Measurements from ENCODE around the gene MAML3.
A peak's percentile ranks its signal among the peaks of the same experiment; 100 is the strongest.

The MAML3 gene

GRCh38 chr4:139782926-139783522 is 371.0 kb downstream of the MAML3 start:
- DNase-seq (ENCODE audit: low read depth): no peak

- DNase-seq (ENCODE audit: low read depth): no peak
Observed at GRCh38 chr4:139781066-139781465, 372.9 kb downstream of the MAML3 start.

GRCh38 chr4:139779691-139780090 is 374.3 kb downstream of the MAML3 start:
- DNase-seq (ENCODE audit: low read depth): no peak

GRCh38 chr4:139777757-139778156 is 376.2 kb downstream of the MAML3 start:
- DNase-seq (ENCODE audit: low read depth): no peak

- DNase-seq (ENCODE audit: low read depth): no peak
Observed at GRCh38 chr4:139776235-139776634, 377.7 kb downstream of the MAML3 start.

GRCh38 chr4:139774759-139775487 is 379.1 kb downstream of the MAML3 start:
- peak; percentile 23 for DNase-seq (ENCODE audit: low read depth)

GRCh38 chr4:139773560-139774318 is 380.2 kb downstream of the MAML3 start:
- no peak for DNase-seq (ENCODE audit: low read depth)

- no peak for DNase-seq (ENCODE audit: low read depth)
Observed at GRCh38 chr4:139770361-139770760, 383.6 kb downstream of the MAML3 start.

GRCh38 chr4:139769364-139769763 is 384.6 kb downstream of the MAML3 start:
- DNase-seq (ENCODE audit: low read depth): no peak

GRCh38 chr4:139768896-139769295 is 385.1 kb downstream of the MAML3 start:
- DNase-seq (ENCODE audit: low read depth): no peak

GRCh38 chr4:139768366-139768765 is 385.6 kb downstream of the MAML3 start:
- no peak for DNase-seq (ENCODE audit: low read depth)

- no peak for DNase-seq (ENCODE audit: low read depth)
Observed at GRCh38 chr4:139767585-139767984, 386.4 kb downstream of the MAML3 start.

- DNase-seq (ENCODE audit: low read depth): peak; percentile 48
Observed at GRCh38 chr4:139767168-139767567, 386.8 kb downstream of the MAML3 start.

GRCh38 chr4:139764686-139765310 is 389.2 kb downstream of the MAML3 start:
- no peak for DNase-seq (ENCODE audit: low read depth)

- DNase-seq (ENCODE audit: low read depth): no peak
Observed at GRCh38 chr4:139764182-139764581, 389.8 kb downstream of the MAML3 start.

GRCh38 chr4:139763672-139764071 is 390.3 kb downstream of the MAML3 start:
- no peak for DNase-seq (ENCODE audit: low read depth)

GRCh38 chr4:139763205-139763604 is 390.8 kb downstream of the MAML3 start:
- DNase-seq (ENCODE audit: low read depth): no peak

GRCh38 chr4:139762720-139763119 is 391.3 kb downstream of the MAML3 start:
- DNase-seq (ENCODE audit: low read depth): no peak

GRCh38 chr4:139761461-139761860 is 392.5 kb downstream of the MAML3 start:
- peak; percentile 28 for DNase-seq (ENCODE audit: low read depth)

GRCh38 chr4:139760567-139760966 is 393.4 kb downstream of the MAML3 start:
- no peak for DNase-seq (ENCODE audit: low read depth)

GRCh38 chr4:139759097-139759496 is 394.9 kb downstream of the MAML3 start:
- DNase-seq (ENCODE audit: low read depth): no peak

- DNase-seq (ENCODE audit: low read depth): no peak
Observed at GRCh38 chr4:139756391-139757180, 397.4 kb downstream of the MAML3 start.
